PFSK-1 (cell line): ENCODE data around the gene COP1.

Source experiments
- FOXP2 ChIP-seq: optimal IDR thresholded peaks from 2 replicates; pipeline ENCODE3; 2011; ENCODE audit warnings: borderline replicate concordance, control low read depth, inconsistent platforms; ENCODE audit not compliant: insufficient read depth; ENCODE audit errors: extremely low read length, extremely low read depth
- POLR2AphosphoS5 ChIP-seq: IDR thresholded peaks from 2 replicates; pipeline ENCODE4 v1.6.1; 2012; ENCODE audit warnings: low read depth, mild to moderate bottlenecking, control low read depth, low read length, moderate library complexity
- SIN3A ChIP-seq: IDR thresholded peaks from 2 replicates; pipeline ENCODE4 v1.6.1; 2012; ENCODE audit warnings: mild to moderate bottlenecking, low read length, moderate library complexity, borderline replicate concordance; ENCODE audit not compliant: insufficient read depth
- TAF1 ChIP-seq: IDR thresholded peaks from 2 replicates; pipeline ENCODE4 v1.6.1; 2012; ENCODE audit warnings: low read length, control low read depth, borderline replicate concordance; ENCODE audit not compliant: insufficient read depth
- TF ChIP-seq, protein P1 (sequence below), 2 experiments: IDR thresholded peaks; 2 replicates each; pipeline versions ENCODE4 v1.6.1 to v1.8.0; 2011 to 2012; ENCODE audit warnings: low read depth in 2 of 2, low read length in 2 of 2, control low read depth in 1 of 2, inconsistent platforms in 1 of 2, mild to moderate bottlenecking in 1 of 2, moderate library complexity in 1 of 2; ENCODE audit not compliant: insufficient read depth in 1 of 2

COP1 gene

DNA sequence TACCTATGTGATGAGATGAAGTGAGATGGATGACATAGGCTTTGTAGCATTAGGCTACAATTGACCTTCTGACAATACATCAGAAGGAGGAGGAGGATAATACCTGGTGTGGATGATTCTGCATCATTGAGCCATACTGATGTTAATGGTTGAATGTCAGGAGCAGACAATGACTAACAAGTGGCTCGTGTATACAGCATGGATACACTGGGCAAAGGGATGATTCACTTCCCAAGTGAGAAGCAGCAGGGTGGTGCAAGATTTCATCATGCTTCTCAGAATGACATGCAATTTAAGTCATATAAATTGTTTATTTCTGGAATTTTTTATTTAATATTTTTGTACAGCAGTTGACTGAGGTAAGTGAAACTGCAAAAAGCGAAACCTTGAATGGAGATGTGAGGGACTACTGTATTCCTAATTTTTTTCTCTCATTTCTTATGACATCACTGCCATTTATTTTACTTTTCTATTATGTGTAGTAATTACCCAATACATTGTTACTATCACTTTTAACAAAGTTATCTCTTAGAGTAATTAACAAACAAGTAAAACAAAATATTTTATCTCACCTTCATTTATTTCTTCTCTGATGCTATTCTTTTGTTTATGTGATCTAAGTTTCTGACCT is 34.4 kb upstream of the COP1 start:
- TF ChIP-seq, protein P1, sequence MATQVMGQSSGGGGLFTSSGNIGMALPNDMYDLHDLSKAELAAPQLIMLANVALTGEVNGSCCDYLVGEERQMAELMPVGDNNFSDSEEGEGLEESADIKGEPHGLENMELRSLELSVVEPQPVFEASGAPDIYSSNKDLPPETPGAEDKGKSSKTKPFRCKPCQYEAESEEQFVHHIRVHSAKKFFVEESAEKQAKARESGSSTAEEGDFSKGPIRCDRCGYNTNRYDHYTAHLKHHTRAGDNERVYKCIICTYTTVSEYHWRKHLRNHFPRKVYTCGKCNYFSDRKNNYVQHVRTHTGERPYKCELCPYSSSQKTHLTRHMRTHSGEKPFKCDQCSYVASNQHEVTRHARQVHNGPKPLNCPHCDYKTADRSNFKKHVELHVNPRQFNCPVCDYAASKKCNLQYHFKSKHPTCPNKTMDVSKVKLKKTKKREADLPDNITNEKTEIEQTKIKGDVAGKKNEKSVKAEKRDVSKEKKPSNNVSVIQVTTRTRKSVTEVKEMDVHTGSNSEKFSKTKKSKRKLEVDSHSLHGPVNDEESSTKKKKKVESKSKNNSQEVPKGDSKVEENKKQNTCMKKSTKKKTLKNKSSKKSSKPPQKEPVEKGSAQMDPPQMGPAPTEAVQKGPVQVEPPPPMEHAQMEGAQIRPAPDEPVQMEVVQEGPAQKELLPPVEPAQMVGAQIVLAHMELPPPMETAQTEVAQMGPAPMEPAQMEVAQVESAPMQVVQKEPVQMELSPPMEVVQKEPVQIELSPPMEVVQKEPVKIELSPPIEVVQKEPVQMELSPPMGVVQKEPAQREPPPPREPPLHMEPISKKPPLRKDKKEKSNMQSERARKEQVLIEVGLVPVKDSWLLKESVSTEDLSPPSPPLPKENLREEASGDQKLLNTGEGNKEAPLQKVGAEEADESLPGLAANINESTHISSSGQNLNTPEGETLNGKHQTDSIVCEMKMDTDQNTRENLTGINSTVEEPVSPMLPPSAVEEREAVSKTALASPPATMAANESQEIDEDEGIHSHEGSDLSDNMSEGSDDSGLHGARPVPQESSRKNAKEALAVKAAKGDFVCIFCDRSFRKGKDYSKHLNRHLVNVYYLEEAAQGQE (IDR thresholded peaks at IDR 0.05; ENCODE audit: insufficient read depth in 1 of 2, low read depth in 2 of 2, low read length in 2 of 2), result no peak
- TF ChIP-seq FOXP2 (no peak), POLR2AphosphoS5 (no peak), SIN3A (no peak), TAF1 (no peak)

DNA sequence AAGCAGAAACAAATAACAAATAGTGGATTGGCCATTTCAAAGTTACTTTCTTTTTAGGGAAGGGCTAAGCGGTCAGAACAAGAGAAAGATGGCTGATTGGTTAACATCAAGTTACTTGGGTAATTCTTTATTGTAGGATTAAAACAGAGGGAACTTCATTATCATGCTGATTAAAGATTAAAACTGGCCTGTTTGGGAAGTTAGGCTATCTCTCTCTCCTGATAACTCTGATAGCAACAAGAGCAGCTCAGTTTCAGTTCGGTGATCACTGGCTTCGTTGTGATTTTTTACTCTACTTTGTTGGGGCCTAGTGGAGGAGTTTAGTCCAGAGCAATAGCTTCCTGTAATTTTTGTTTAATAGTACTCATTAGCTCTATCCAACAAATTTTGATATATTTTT is 20.5 kb upstream of the COP1 start:
- TF ChIP-seq SIN3A (no peak), FOXP2 (no peak), TAF1 (no peak), POLR2AphosphoS5 (no peak)
- TF ChIP-seq, protein P1 (IDR thresholded peaks at IDR 0.05; ENCODE audit: insufficient read depth in 1 of 2, low read depth in 2 of 2, low read length in 2 of 2), result no peak

DNA sequence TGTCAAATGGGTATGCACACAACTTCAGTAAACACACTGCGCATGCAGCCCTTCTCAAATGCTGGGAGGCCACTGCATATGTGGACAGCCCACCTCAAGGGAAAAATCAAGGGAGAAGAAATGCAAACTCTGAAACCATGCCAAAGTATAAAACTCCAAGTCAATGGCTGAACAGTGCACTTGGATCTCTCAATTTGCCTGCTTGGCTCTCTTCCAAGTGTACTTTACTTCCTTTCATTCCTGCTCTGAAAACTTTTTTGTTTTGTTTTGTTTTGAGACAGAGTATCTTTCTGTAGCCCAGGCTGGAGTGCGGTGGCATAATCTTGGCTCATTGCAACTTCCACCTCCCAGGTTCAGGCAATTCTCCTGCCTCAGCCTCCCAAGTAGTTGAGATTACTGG is 18.8 kb upstream of the COP1 start:
- TF ChIP-seq, protein P1 (IDR thresholded peaks at IDR 0.05; ENCODE audit: insufficient read depth in 1 of 2, low read depth in 2 of 2, low read length in 2 of 2), result no peak
- TF ChIP-seq FOXP2, result no peak
- no peak for TF ChIP-seq TAF1

DNA sequence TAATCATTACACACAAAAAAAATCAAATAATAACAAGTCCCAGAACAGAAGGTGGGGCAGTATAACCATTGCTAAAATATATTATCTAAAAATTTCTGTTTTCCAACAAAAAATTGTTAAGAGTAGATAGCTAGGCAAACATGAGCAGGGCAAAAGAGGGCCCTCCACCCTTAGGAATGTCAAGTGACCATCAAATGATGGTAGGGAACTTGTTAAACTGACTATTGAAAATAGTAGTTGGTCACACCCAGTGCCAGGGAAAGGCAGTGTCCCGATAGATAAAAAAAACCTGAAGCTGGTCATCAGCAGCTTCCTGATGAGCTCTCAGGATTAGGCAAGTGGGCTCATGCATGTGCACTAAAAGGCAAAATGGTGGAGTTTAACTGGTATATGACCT is 18.4 kb upstream of the COP1 start:
- TF ChIP-seq, protein P1 (IDR thresholded peaks at IDR 0.05; ENCODE audit: insufficient read depth in 1 of 2, low read depth in 2 of 2, low read length in 2 of 2), result no peak
- TF ChIP-seq TAF1 (no peak), SIN3A (no peak), POLR2AphosphoS5 (no peak), FOXP2 (no peak)

DNA sequence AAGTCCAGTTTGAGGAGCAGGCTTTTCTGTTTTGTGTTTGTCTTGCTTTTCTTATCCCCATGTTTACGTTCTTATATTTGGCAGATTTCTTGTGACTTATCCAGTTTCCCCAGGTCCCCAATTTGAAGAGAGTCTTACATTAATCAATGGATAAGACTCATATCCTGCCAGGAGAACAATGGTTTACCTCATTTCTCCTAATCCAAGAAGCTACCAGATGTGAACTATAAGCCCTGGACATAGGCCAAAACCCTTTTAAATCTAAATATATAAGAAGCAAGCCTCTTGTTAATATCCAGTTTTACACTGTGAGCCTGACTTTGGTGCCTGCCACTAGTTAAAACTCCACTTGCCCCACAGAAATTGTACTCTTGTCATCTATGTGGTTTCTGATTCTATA is 15.1 kb upstream of the COP1 start:
- no peak for TF ChIP-seq POLR2AphosphoS5
- no peak for TF ChIP-seq TAF1
- TF ChIP-seq FOXP2, result no peak
- TF ChIP-seq, protein P1 (IDR thresholded peaks at IDR 0.05; ENCODE audit: insufficient read depth in 1 of 2, low read depth in 2 of 2, low read length in 2 of 2), result no peak
- no peak for TF ChIP-seq SIN3A
